ENCODE data around the gene CHID1. TPM values are rescaled to one million over a fixed set of nuclear protein-coding genes. Genes with fewer than 3 reads are reported as not detected.

CHID1 gene
- total and polyA plus RNA-seq, 2 donors (not counting 1 experiment from before 2014, with no cell fraction given) = 54.3 to 68.4 TPM

GRCh38 chr11:820655-821511 lies 89.7 kb downstream of the CHID1 start:
- H3K79me2 ChIP-seq (ENCODE audit: control insufficient read depth, insufficient read depth, low read length) = peaks cover 16% of the 10 kb centered on the region
- peaks cover 20% of the 10 kb centered on the region for H3K4me1 ChIP-seq (ENCODE audit: control insufficient read depth, extremely low read depth, insufficient read depth, low read length)
- no peaks in the 10 kb centered on the region for H4K20me1 ChIP-seq (ENCODE audit: control insufficient read depth, extremely low read depth, insufficient read depth, low read length)
- TF ChIP-seq EZH2 (IDR thresholded peaks at IDR 0.05; ENCODE audit: low read length, missing control alignments) (no peak), CTCF (conservative IDR thresholded peaks at IDR 0.05 in 1 of 2, IDR thresholded peaks at IDR 0.05 in 1 of 2; ENCODE audit: low read depth in 1 of 2, low read length in 2 of 2) (no peak)
- peak in 1 of 2 donors; percentile 70 for DNase-seq (ENCODE audit: low read depth in 2 of 2)
- no peak overlapping the region for H2AFZ ChIP-seq (ENCODE audit: low read length)
- peaks cover 15% of the 10 kb centered on the region for H3K36me3 ChIP-seq (ENCODE audit: control insufficient read depth, insufficient read depth, low read length)
- H3K9me3 ChIP-seq (ENCODE audit: control insufficient read depth, insufficient read depth, low read depth, low read length) = no peaks in the 10 kb centered on the region
- peak overlapping the region; percentile 83 for H3K4me2 ChIP-seq (ENCODE audit: extremely low read depth, insufficient read depth, low read length)
- H3K27me3 ChIP-seq (ENCODE audit: control insufficient read depth, insufficient read depth, low read length) = no peaks in the 10 kb centered on the region
- H3K4me3 ChIP-seq (replicated peaks in 1 of 4; ENCODE audit: control extremely low read depth in 1 of 4, insufficient read depth in 1 of 4, low read depth in 3 of 4, low read length in 4 of 4) = peak overlapping the region; percentile 58 to 81 (median 75)
- H3K9ac ChIP-seq (ENCODE audit: insufficient read depth, low read length) = peak overlapping the region; percentile 17
- peak overlapping the region; percentile 31 for H3K27ac ChIP-seq (ENCODE audit: insufficient read depth, low read length)

- Histone ChIP-seq H3K27me3 (ENCODE audit: control insufficient read depth, insufficient read depth, low read length) (no peaks in the 10 kb centered on the region), H3K27ac (ENCODE audit: insufficient read depth, low read length) (peak overlapping the region; percentile 82), H3K9me3 (ENCODE audit: control insufficient read depth, insufficient read depth, low read depth, low read length) (no peaks in the 10 kb centered on the region), H4K20me1 (ENCODE audit: control insufficient read depth, extremely low read depth, insufficient read depth, low read length) (no peaks in the 10 kb centered on the region), H3K79me2 (ENCODE audit: control insufficient read depth, insufficient read depth, low read length) (peaks cover 16% of the 10 kb centered on the region), H3K36me3 (ENCODE audit: control insufficient read depth, insufficient read depth, low read length) (peaks cover 15% of the 10 kb centered on the region), H3K4me2 (ENCODE audit: extremely low read depth, insufficient read depth, low read length) (peak overlapping the region; percentile 83), H2AFZ (ENCODE audit: low read length) (no peak overlapping the region), H3K9ac (ENCODE audit: insufficient read depth, low read length) (peak overlapping the region; percentile 90), H3K4me1 (ENCODE audit: control insufficient read depth, extremely low read depth, insufficient read depth, low read length) (peaks cover 20% of the 10 kb centered on the region), H3K4me3 (replicated peaks in 1 of 4; ENCODE audit: control extremely low read depth in 1 of 4, insufficient read depth in 1 of 4, low read depth in 3 of 4, low read length in 4 of 4) (peak overlapping the region; percentile 58 to 81 (median 75))
- DNase-seq (ENCODE audit: low read depth in 2 of 2) = peak; percentile 57 to 70
- no peak for TF ChIP-seq EZH2 (IDR thresholded peaks at IDR 0.05; ENCODE audit: low read length, missing control alignments)
- TF ChIP-seq CTCF (conservative IDR thresholded peaks at IDR 0.05 in 1 of 2, IDR thresholded peaks at IDR 0.05 in 1 of 2; ENCODE audit: low read depth in 1 of 2, low read length in 2 of 2) = no peak
These were observed 90.5 kb downstream of the CHID1 start for GRCh38 chr11:819943-820649.
